A673 (cell line): ENCODE results near the gene RASA1. TPM values are rescaled to one million over a fixed set of nuclear protein-coding genes. Genes with fewer than 3 reads are reported as not detected.

Experiments
- BruUV-seq: library from RNA; stranded (reverse); fragments of 400-500 nt; replicated peaks from 2 replicates; lab custom pipeline; 2021; lab: Mats Ljungman, UMichigan
- CTCF ChIA-PET: fragments of 300-600 bp; sonication (Branson Sonifier 250); formaldehyde crosslinking; loops from one replicate; lab custom pipeline; 2022; ENCODE audit warnings: antibody characterized with exemption; lab: Charles Lee
- POLR2A ChIA-PET: fragments of 300-600 bp; sonication (Branson Sonifier 250); formaldehyde crosslinking; loops from one replicate; lab custom pipeline; 2022; ENCODE audit warnings: antibody characterized with exemption; ENCODE audit not compliant: low non-redundant PET; lab: Charles Lee
- DNase-seq: peaks from one replicate; pipeline ENCODE4 v3.0.0-alpha.2; 2015; ENCODE audit warnings: low spot score
- H3K27ac ChIP-seq: fragments of 200-600 bp; sonication (generic); 2 replicates; pipeline ENCODE4 v1.5.1; 2016; ENCODE audit warnings: mixed run types, low read depth, mild to moderate bottlenecking, mixed read lengths, antibody characterized with exemption, low read length; ENCODE audit not compliant: poor library complexity, severe bottlenecking
- H3K27me3 ChIP-seq: fragments of 200-600 bp; sonication (generic); replicated peaks from 2 replicates; pipeline ENCODE4 v1.6.1; 2017; ENCODE audit warnings: mixed run types, low read depth, mild to moderate bottlenecking, mixed read lengths, antibody characterized with exemption, low read length; ENCODE audit not compliant: insufficient read depth, poor library complexity
- H3K36me3 ChIP-seq: fragments of 200-600 bp; sonication (generic); 2 replicates; pipeline ENCODE4 v1.6.1; 2016; ENCODE audit warnings: mixed run types, mild to moderate bottlenecking, mixed read lengths, antibody characterized with exemption, low read length; ENCODE audit not compliant: insufficient read depth, poor library complexity, severe bottlenecking
- H3K4me1 ChIP-seq: fragments of 200-600 bp; sonication (generic); 2 replicates; pipeline ENCODE4 v1.6.1; 2017; ENCODE audit warnings: mixed run types, mild to moderate bottlenecking, mixed read lengths, antibody characterized with exemption, low read length; ENCODE audit not compliant: insufficient read depth, poor library complexity, severe bottlenecking
- H3K4me3 ChIP-seq: fragments of 200-600 bp; sonication (generic); 2 replicates; pipeline ENCODE4 v1.5.1; 2016; ENCODE audit warnings: low read depth, mixed run types, mild to moderate bottlenecking, mixed read lengths, low read length; ENCODE audit not compliant: poor library complexity, severe bottlenecking
- H3K9me3 ChIP-seq: fragments of 200-600 bp; sonication (generic); 2 replicates; pipeline ENCODE4 v1.6.1; 2016; ENCODE audit warnings: mixed run types, low read depth, mild to moderate bottlenecking, mixed read lengths, antibody characterized with exemption, low read length; ENCODE audit not compliant: poor library complexity, severe bottlenecking
- CTCF ChIP-seq: fragments of 300-800, 200-600 bp; sonication (generic); conservative IDR thresholded peaks from 2 replicates; pipeline ENCODE4 v1.5.1; 2017; ENCODE audit warnings: low read depth, mild to moderate bottlenecking, antibody characterized with exemption, low read length, moderate library complexity, mixed read lengths
- EZH2 ChIP-seq: fragments of 200-600 bp; sonication (generic); IDR thresholded peaks from 2 replicates; pipeline ENCODE4 v1.6.1; 2017; ENCODE audit warnings: borderline replicate concordance, low read depth, mild to moderate bottlenecking, mixed read lengths, antibody characterized with exemption, low read length; ENCODE audit not compliant: poor library complexity, severe bottlenecking
- intact Hi-C: fragments of 100-400 bp; cut with micrococcal nuclease; formaldehyde crosslinking; loops from one replicate; pipeline ENCODE4 v1.10.0; 2022; ENCODE audit not compliant: unreplicated experiment
- total RNA-seq: library from RNA; stranded (reverse); gene quantifications from 2 replicates; pipeline ENCODE4 v1.2.3, GENCODE V29; 2021

The RASA1 gene
- total RNA-seq, 1 experiment from 2014 or later: 34.2 TPM

GRCh38 chr5:87382224-87382623, 114.5 kb downstream of the RASA1 start:
- TF ChIP-seq EZH2 (no peak), CTCF (no peak)
- ChIA-PET CTCF (no interaction called here), POLR2A (no interaction called here)
- Histone ChIP-seq H3K27me3 (no peaks in the 10 kb centered on the region), H3K9me3 (no peaks in the 10 kb centered on the region), H3K27ac (no peak overlapping the region), H3K4me1 (no peaks in the 10 kb centered on the region), H3K4me3 (no peak overlapping the region), H3K36me3 (peaks cover 61% of the 10 kb centered on the region)
- no TSS peak for BruUV-seq
- intact Hi-C loops: no loop called here
- no peak for DNase-seq

GRCh38 chr5:87383216-87383615, 115.5 kb downstream of the RASA1 start:
- Histone ChIP-seq H3K9me3 (no peaks in the 10 kb centered on the region), H3K27ac (no peak overlapping the region), H3K36me3 (peaks cover 60% of the 10 kb centered on the region), H3K4me1 (no peaks in the 10 kb centered on the region), H3K27me3 (no peaks in the 10 kb centered on the region), H3K4me3 (no peak overlapping the region)
- no peak for TF ChIP-seq EZH2
- TF ChIP-seq CTCF: no peak
- ChIA-PET CTCF (no interaction called here), POLR2A (no interaction called here)
- no TSS peak for BruUV-seq
- intact Hi-C loops: no loop called here
- DNase-seq: no peak

- H3K36me3 ChIP-seq: peaks cover 65% of the 10 kb centered on the region
- TF ChIP-seq CTCF (no peak), EZH2 (no peak)
- H3K4me1 ChIP-seq: no peaks in the 10 kb centered on the region
- no peak overlapping the region for H3K27ac ChIP-seq
- DNase-seq: no peak
- no TSS peak for BruUV-seq
- ChIA-PET CTCF (no interaction called here), POLR2A (no interaction called here)
- intact Hi-C loops: no loop called here
- no peak overlapping the region for H3K4me3 ChIP-seq
- no peaks in the 10 kb centered on the region for H3K27me3 ChIP-seq
- H3K9me3 ChIP-seq: no peaks in the 10 kb centered on the region
Observed at GRCh38 chr5:87385802-87386201, 118.1 kb downstream of the RASA1 start.
